Neural cell (in vitro differentiated cells): ENCODE data around the gene WBP4. TPM values are rescaled to one million over a fixed set of nuclear protein-coding genes. Genes with fewer than 3 reads are reported as not detected.

Experiments
- H2AFZ ChIP-seq: fragments of 200-600, 300-800 bp; sonication (generic), shearing (Covaris generic); 2 replicates; pipeline ENCODE4 v1.6.0; 2014; ENCODE audit warnings: low read depth, mild to moderate bottlenecking, antibody characterized with exemption, low read length, moderate library complexity
- H3F3A ChIP-seq: fragments of 200-600 bp; shearing (Covaris generic); 2 replicates; pipeline ENCODE4 v1.6.1; 2016; ENCODE audit warnings: mild to moderate bottlenecking, moderate library complexity, mixed read lengths, antibody characterized with exemption, low read length; ENCODE audit not compliant: insufficient read depth, poor library complexity, severe bottlenecking
- H3K27ac ChIP-seq: fragments of 200-600, 300-800 bp; sonication (generic), shearing (Covaris generic); 2 replicates; pipeline ENCODE4 v1.5.1; 2014; ENCODE audit warnings: mild to moderate bottlenecking, low read length, moderate library complexity
- H3K27me3 ChIP-seq: fragments of 300-800, 200-600 bp; sonication (generic), shearing (Covaris generic); 2 replicates; pipeline ENCODE4 v1.6.0; 2014; ENCODE audit warnings: mild to moderate bottlenecking, low read depth, low read length, moderate library complexity; ENCODE audit not compliant: insufficient read depth
- H3K36me3 ChIP-seq: fragments of 300-800, 200-600 bp; sonication (generic), shearing (Covaris generic); 2 replicates; pipeline ENCODE4 v1.5.1; 2014; ENCODE audit warnings: mild to moderate bottlenecking, antibody characterized with exemption, low read length, moderate library complexity; ENCODE audit not compliant: insufficient read depth
- H3K4me2 ChIP-seq: fragments of 300-800, 200-600 bp; sonication (generic), shearing (Covaris generic); 2 replicates; pipeline ENCODE4 v1.6.0; 2014; ENCODE audit warnings: mild to moderate bottlenecking, low read length
- H3K4me3 ChIP-seq: fragments of 300-800, 200-600 bp; sonication (generic), shearing (Covaris generic); 2 replicates; pipeline ENCODE4 v1.5.1; 2014; ENCODE audit warnings: mild to moderate bottlenecking, low read length, moderate library complexity
- H3K79me2 ChIP-seq: fragments of 200-600 bp; shearing (Covaris generic); replicated peaks from 2 replicates; pipeline ENCODE4 v1.6.0; 2014; ENCODE audit warnings: mild to moderate bottlenecking, low read length, moderate library complexity; ENCODE audit not compliant: insufficient read depth
- H3K9ac ChIP-seq: fragments of 300-800, 200-600 bp; sonication (generic), shearing (Covaris generic); 2 replicates; pipeline ENCODE4 v1.6.1; 2016; ENCODE audit warnings: mild to moderate bottlenecking, low read length, mixed read lengths
- H3K9me2 ChIP-seq: fragments of 200-600 bp; shearing (Covaris generic); 2 replicates; pipeline ENCODE4 v1.6.1; 2016; ENCODE audit warnings: mild to moderate bottlenecking, low read length, mixed read lengths; ENCODE audit not compliant: insufficient read depth
- H3K9me3 ChIP-seq: fragments of 200-600, 300-800 bp; sonication (generic), shearing (Covaris generic); 2 replicates; pipeline ENCODE4 v1.6.1; 2016; ENCODE audit warnings: mild to moderate bottlenecking, mixed run types, low read length, moderate library complexity, mixed read lengths
- H4K20me1 ChIP-seq: fragments of 200-600 bp; shearing (Covaris generic); 2 replicates; pipeline ENCODE4 v1.6.1; 2016; ENCODE audit warnings: mild to moderate bottlenecking, mixed run types; ENCODE audit not compliant: insufficient read depth
- EP300 ChIP-seq: fragments of 450-650 bp; conservative IDR thresholded peaks from 2 replicates; pipeline ENCODE4 v1.6.1; 2014; ENCODE audit warnings: antibody characterized with exemption, mild to moderate bottlenecking, moderate library complexity; ENCODE audit not compliant: poor library complexity, severe bottlenecking
- EZH2 ChIP-seq: fragments of 200-600, 300-800 bp; shearing (Covaris generic), sonication (generic); IDR thresholded peaks from 2 replicates; pipeline ENCODE4 v1.6.1; 2014; ENCODE audit warnings: antibody characterized with exemption, low read length, borderline replicate concordance, mild to moderate bottlenecking; ENCODE audit not compliant: insufficient read depth, poor library complexity, severe bottlenecking
- MXI1 ChIP-seq: fragments of 450-650 bp; conservative IDR thresholded peaks from 2 replicates; pipeline ENCODE4 v1.6.1; 2014; ENCODE audit warnings: antibody characterized with exemption, mild to moderate bottlenecking; ENCODE audit not compliant: poor library complexity, severe bottlenecking
- POLR2AphosphoS5 ChIP-seq: IDR thresholded peaks from 2 replicates; pipeline ENCODE4 v1.6.1; 2012
- RAD21 ChIP-seq: fragments of 450-650 bp; conservative IDR thresholded peaks from 2 replicates; pipeline ENCODE4 v1.6.1; 2014; ENCODE audit warnings: antibody characterized with exemption, mild to moderate bottlenecking, moderate library complexity
- SMC3 ChIP-seq: fragments of 450-650 bp; conservative IDR thresholded peaks from 2 replicates; pipeline ENCODE4 v1.6.1; 2014; ENCODE audit warnings: antibody characterized with exemption, mild to moderate bottlenecking, moderate library complexity; ENCODE audit not compliant: poor library complexity
- TAF1 ChIP-seq: IDR thresholded peaks from 2 replicates; pipeline ENCODE4 v1.6.1; 2012; ENCODE audit warnings: low read depth
- polyA plus RNA-seq: library from polyadenylated mRNA; depleted of rRNA; stranded (reverse); fragments of >200 nt; gene quantifications from 2 replicates; pipeline ENCODE4 v1.2.3, GENCODE V29; 2014
- TF ChIP-seq, protein P1 (sequence below): fragments of 450-650 bp; IDR thresholded peaks from 2 replicates; pipeline ENCODE4 v1.5.1; 2014; ENCODE audit warnings: antibody characterized with exemption, mild to moderate bottlenecking, moderate library complexity; ENCODE audit not compliant: poor library complexity, severe bottlenecking
- TF ChIP-seq, protein P2 (sequence below): IDR thresholded peaks from 2 replicates; pipeline ENCODE4 v1.6.1; 2012; ENCODE audit warnings: borderline replicate concordance

The WBP4 gene
- polyA plus RNA-seq, 1 donor from 2014 or later = 19.0 TPM

DNA sequence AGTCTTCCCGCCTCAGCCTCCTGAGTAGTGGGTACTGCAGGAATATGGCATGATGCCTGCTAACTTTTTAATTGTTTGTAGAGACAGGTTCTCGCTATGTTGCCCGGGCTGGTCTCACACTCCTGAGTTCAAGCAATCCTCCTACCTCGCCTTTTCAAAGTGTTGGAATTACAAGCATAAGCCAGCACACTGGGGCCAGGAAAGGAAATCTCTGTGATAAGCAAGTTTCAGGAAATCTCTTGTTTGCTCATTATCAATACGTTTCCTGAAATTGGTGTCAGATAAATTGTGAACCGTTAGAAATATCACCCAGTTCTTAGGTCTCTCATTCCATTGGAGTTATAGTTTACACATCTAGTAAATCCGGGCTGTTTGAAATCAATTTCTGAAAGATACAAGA, 14.2 kb downstream of the WBP4 start:
- no peaks in the 10 kb centered on the region for H3F3A ChIP-seq
- no peak overlapping the region for H3K27ac ChIP-seq
- H2AFZ ChIP-seq = no peak overlapping the region
- no peak overlapping the region for H3K4me3 ChIP-seq
- no peaks in the 10 kb centered on the region for H3K9me3 ChIP-seq
- H3K4me2 ChIP-seq = no peak overlapping the region
- H4K20me1 ChIP-seq = no peaks in the 10 kb centered on the region
- TF ChIP-seq MXI1 = no peak
- TF ChIP-seq EZH2 = no peak
- TF ChIP-seq EP300 = no peak
- H3K79me2 ChIP-seq = no peaks in the 10 kb centered on the region
- H3K36me3 ChIP-seq = no peaks in the 10 kb centered on the region
- H3K9ac ChIP-seq = no peak overlapping the region
- H3K27me3 ChIP-seq = no peaks in the 10 kb centered on the region
- H3K9me2 ChIP-seq = no peaks in the 10 kb centered on the region

DNA sequence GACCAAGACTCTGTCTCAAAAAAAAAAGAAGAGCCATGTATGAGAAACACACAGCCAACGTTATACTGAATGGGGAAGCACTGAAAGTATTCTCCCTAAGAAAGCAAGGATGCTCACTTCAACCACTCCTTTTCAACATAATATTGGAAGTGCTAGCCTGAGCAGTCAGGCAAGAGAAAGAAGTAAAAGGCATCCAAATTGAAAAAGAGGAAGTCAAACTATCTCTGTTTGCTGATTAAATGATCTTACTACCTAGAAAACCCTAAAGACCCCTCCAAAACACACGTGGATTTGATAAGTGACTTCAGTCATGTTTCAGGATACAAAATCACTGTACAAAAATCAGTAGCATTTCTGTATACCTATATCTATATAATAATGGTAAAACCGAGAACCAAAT, 16.2 kb downstream of the WBP4 start:
- H3K9ac ChIP-seq = no peak overlapping the region
- H3K9me3 ChIP-seq = no peaks in the 10 kb centered on the region
- no peaks in the 10 kb centered on the region for H3K36me3 ChIP-seq
- H3K27me3 ChIP-seq = no peaks in the 10 kb centered on the region
- no peak overlapping the region for H2AFZ ChIP-seq
- H3F3A ChIP-seq = no peaks in the 10 kb centered on the region
- TF ChIP-seq, protein P1, sequence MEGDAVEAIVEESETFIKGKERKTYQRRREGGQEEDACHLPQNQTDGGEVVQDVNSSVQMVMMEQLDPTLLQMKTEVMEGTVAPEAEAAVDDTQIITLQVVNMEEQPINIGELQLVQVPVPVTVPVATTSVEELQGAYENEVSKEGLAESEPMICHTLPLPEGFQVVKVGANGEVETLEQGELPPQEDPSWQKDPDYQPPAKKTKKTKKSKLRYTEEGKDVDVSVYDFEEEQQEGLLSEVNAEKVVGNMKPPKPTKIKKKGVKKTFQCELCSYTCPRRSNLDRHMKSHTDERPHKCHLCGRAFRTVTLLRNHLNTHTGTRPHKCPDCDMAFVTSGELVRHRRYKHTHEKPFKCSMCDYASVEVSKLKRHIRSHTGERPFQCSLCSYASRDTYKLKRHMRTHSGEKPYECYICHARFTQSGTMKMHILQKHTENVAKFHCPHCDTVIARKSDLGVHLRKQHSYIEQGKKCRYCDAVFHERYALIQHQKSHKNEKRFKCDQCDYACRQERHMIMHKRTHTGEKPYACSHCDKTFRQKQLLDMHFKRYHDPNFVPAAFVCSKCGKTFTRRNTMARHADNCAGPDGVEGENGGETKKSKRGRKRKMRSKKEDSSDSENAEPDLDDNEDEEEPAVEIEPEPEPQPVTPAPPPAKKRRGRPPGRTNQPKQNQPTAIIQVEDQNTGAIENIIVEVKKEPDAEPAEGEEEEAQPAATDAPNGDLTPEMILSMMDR = no peak
- TF ChIP-seq MXI1 (no peak), EZH2 (no peak), POLR2AphosphoS5 (no peak), TAF1 (no peak), SMC3 (no peak), RAD21 (no peak), EP300 (no peak)
- TF ChIP-seq, protein P2, sequence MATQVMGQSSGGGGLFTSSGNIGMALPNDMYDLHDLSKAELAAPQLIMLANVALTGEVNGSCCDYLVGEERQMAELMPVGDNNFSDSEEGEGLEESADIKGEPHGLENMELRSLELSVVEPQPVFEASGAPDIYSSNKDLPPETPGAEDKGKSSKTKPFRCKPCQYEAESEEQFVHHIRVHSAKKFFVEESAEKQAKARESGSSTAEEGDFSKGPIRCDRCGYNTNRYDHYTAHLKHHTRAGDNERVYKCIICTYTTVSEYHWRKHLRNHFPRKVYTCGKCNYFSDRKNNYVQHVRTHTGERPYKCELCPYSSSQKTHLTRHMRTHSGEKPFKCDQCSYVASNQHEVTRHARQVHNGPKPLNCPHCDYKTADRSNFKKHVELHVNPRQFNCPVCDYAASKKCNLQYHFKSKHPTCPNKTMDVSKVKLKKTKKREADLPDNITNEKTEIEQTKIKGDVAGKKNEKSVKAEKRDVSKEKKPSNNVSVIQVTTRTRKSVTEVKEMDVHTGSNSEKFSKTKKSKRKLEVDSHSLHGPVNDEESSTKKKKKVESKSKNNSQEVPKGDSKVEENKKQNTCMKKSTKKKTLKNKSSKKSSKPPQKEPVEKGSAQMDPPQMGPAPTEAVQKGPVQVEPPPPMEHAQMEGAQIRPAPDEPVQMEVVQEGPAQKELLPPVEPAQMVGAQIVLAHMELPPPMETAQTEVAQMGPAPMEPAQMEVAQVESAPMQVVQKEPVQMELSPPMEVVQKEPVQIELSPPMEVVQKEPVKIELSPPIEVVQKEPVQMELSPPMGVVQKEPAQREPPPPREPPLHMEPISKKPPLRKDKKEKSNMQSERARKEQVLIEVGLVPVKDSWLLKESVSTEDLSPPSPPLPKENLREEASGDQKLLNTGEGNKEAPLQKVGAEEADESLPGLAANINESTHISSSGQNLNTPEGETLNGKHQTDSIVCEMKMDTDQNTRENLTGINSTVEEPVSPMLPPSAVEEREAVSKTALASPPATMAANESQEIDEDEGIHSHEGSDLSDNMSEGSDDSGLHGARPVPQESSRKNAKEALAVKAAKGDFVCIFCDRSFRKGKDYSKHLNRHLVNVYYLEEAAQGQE = no peak
- no peaks in the 10 kb centered on the region for H4K20me1 ChIP-seq
- H3K9me2 ChIP-seq = no peaks in the 10 kb centered on the region
- no peak overlapping the region for H3K4me3 ChIP-seq
- H3K27ac ChIP-seq = no peak overlapping the region
- no peak overlapping the region for H3K4me2 ChIP-seq
- no peaks in the 10 kb centered on the region for H3K79me2 ChIP-seq

DNA sequence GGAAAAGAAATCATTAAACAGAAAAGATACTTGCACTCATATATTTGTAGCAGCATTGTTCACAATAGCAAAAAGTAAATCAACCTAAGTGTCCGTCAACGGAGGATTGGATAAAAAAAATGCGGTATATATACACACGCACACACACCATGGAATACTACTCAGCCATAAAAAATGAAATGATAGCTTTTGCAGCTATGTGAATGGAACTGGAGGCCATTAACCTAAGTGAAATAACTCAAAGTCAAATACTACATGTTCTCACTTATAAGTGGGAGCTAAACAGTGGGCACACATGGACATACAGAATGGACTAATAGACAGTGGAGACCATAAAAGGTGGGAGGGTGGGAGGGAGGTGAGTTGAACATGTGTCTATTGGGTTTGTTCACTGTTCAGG, 18.4 kb downstream of the WBP4 start:
- no peak overlapping the region for H3K9ac ChIP-seq
- H3K36me3 ChIP-seq = no peaks in the 10 kb centered on the region
- no peak overlapping the region for H3K4me2 ChIP-seq
- TF ChIP-seq TAF1 (no peak), EP300 (no peak), SMC3 (no peak), EZH2 (no peak), RAD21 (no peak), MXI1 (no peak), POLR2AphosphoS5 (no peak)
- TF ChIP-seq, protein P2 = no peak
- TF ChIP-seq, protein P1 = no peak
- no peaks in the 10 kb centered on the region for H3K27me3 ChIP-seq
- H3K4me3 ChIP-seq = no peak overlapping the region
- no peaks in the 10 kb centered on the region for H3K9me3 ChIP-seq
- H3F3A ChIP-seq = no peaks in the 10 kb centered on the region
- H3K27ac ChIP-seq = no peak overlapping the region
- H2AFZ ChIP-seq = no peak overlapping the region
- H4K20me1 ChIP-seq = no peaks in the 10 kb centered on the region
- no peaks in the 10 kb centered on the region for H3K79me2 ChIP-seq
- no peaks in the 10 kb centered on the region for H3K9me2 ChIP-seq
